CD14-positive monocyte (primary cell): ENCODE data around the gene PRKN. TPM values are rescaled to one million over a fixed set of nuclear protein-coding genes. Genes with fewer than 3 reads are reported as not detected.

Experiments
- DNase-seq, 3 donors: peaks; one replicate each; pipeline ENCODE4 v3.0.0-alpha.2; 2011 to 2022
- H2AFZ ChIP-seq: 2 replicates; pipeline ENCODE4 v1.6.0; 2012; ENCODE audit warnings: mild to moderate bottlenecking, low read depth, low read length, inconsistent platforms; ENCODE audit not compliant: insufficient read depth, poor library complexity, severe bottlenecking
- H3K27ac ChIP-seq, 2 donors: 1 replicate in 1 of 2; 2 replicates in 1 of 2; pipeline ENCODE4 v1.5.1; 2012 to 2013; ENCODE audit warnings: low read length in 2 of 2, control low read depth in 1 of 2, inconsistent platforms in 1 of 2, low read depth in 1 of 2, mild to moderate bottlenecking in 1 of 2
- H3K27me3 ChIP-seq, 2 donors: one replicate each; pipeline versions ENCODE4 v1.6.0 to v1.6.1; 2011 to 2013; ENCODE audit warnings: low read length in 2 of 2; ENCODE audit not compliant: control insufficient read depth in 2 of 2, insufficient read depth in 2 of 2
- H3K36me3 ChIP-seq, 2 donors: replicated peaks in 1 of 2; 1 replicate in 1 of 2; 2 replicates in 1 of 2; pipeline versions ENCODE4 v1.5.1 to v1.6.1; 2012 to 2013; ENCODE audit warnings: low read length in 2 of 2, control low read depth in 1 of 2, inconsistent platforms in 1 of 2, mild to moderate bottlenecking in 1 of 2; ENCODE audit not compliant: insufficient read depth in 2 of 2, control insufficient read depth in 1 of 2
- H3K4me1 ChIP-seq, 2 donors: 1 replicate in 1 of 2; 2 replicates in 1 of 2; pipeline versions ENCODE4 v1.5.1 to v1.6.1; 2012 to 2013; ENCODE audit warnings: low read length in 2 of 2, control low read depth in 1 of 2, inconsistent platforms in 1 of 2, mild to moderate bottlenecking in 1 of 2, moderate library complexity in 1 of 2; ENCODE audit not compliant: insufficient read depth in 2 of 2, control insufficient read depth in 1 of 2
- H3K4me2 ChIP-seq: replicated peaks from 2 replicates; pipeline ENCODE3; 2012; ENCODE audit warnings: low read length, moderate library complexity, mild to moderate bottlenecking; ENCODE audit not compliant: poor library complexity, severe bottlenecking; ENCODE audit errors: extremely low read depth
- H3K4me3 ChIP-seq, 3 experiments: fragments of 200-600 bp in 1 of 3; sonication (generic) in 1 of 3; replicated peaks in 1 of 3; 1 replicate in 2 of 3; 2 replicates in 1 of 3; pipeline ENCODE4 v1.5.1; 2011 to 2013; ENCODE audit warnings: low read length in 3 of 3, mild to moderate bottlenecking in 3 of 3, control low read depth in 2 of 3, low read depth in 2 of 3, inconsistent platforms in 1 of 3, moderate library complexity in 1 of 3
- H3K79me2 ChIP-seq: 2 replicates; pipeline ENCODE4 v1.6.0; 2012; ENCODE audit warnings: mild to moderate bottlenecking, control low read depth, inconsistent platforms, low read length, moderate library complexity; ENCODE audit not compliant: insufficient read depth
- H3K9ac ChIP-seq: 2 replicates; pipeline ENCODE4 v1.6.0; 2017; ENCODE audit warnings: low read length, mild to moderate bottlenecking; ENCODE audit not compliant: insufficient read depth, poor library complexity, severe bottlenecking
- H3K9me3 ChIP-seq, 2 donors: replicated peaks in 1 of 2; 1 replicate in 1 of 2; 2 replicates in 1 of 2; pipeline versions ENCODE4 v1.5.1 to v1.6.1; 2012 to 2013; ENCODE audit warnings: low read length in 2 of 2, control low read depth in 1 of 2; ENCODE audit not compliant: control insufficient read depth in 1 of 2, insufficient read depth in 1 of 2
- H4K20me1 ChIP-seq: 2 replicates; pipeline ENCODE4 v1.6.0; 2012; ENCODE audit warnings: mild to moderate bottlenecking, low read length, control low read depth, moderate library complexity; ENCODE audit not compliant: insufficient read depth
- H3K27ac Mint-ChIP-seq, 7 donors: one replicate each; pipeline ENCODE4 v1.8.0; 2020; ENCODE audit warnings: mild to moderate bottlenecking in 7 of 7, mixed read lengths in 7 of 7, moderate library complexity in 6 of 7, inconsistent platforms in 2 of 7
- H3K27me3 Mint-ChIP-seq, 3 donors: one replicate each; pipeline ENCODE4 v1.8.0; 2021 to 2022; ENCODE audit warnings: low read depth in 3 of 3, mild to moderate bottlenecking in 3 of 3, mixed read lengths in 3 of 3, moderate library complexity in 3 of 3, inconsistent platforms in 1 of 3
- H3K36me3 Mint-ChIP-seq, 2 donors: one replicate each; pipeline ENCODE4 v1.8.0; 2020; ENCODE audit warnings: mixed read lengths in 2 of 2, inconsistent platforms in 1 of 2, mild to moderate bottlenecking in 1 of 2
- H3K4me1 Mint-ChIP-seq: one replicate; pipeline ENCODE4 v1.8.0; 2020; ENCODE audit warnings: mild to moderate bottlenecking, mixed read lengths
- H3K4me3 Mint-ChIP-seq, 2 donors: one replicate each; pipeline ENCODE4 v1.8.0; 2020; ENCODE audit warnings: mild to moderate bottlenecking in 2 of 2, mixed read lengths in 2 of 2, moderate library complexity in 1 of 2
- H3K9me3 Mint-ChIP-seq, 7 donors: one replicate each; pipeline ENCODE4 v1.8.0; 2020 to 2022; ENCODE audit warnings: mixed read lengths in 7 of 7, mild to moderate bottlenecking in 6 of 7, moderate library complexity in 6 of 7, inconsistent platforms in 2 of 7
- CTCF ChIP-seq: fragments of 200-600 bp; IDR thresholded peaks from one replicate; pipeline ENCODE4 v1.8.0; 2022; ENCODE audit warnings: antibody characterized with exemption, mild to moderate bottlenecking
- WGBS: methylation state at CpG from one replicate; pipeline ENCODE4 v1.1.5; 2013; ENCODE audit warnings: missing lambda C conversion rate; ENCODE audit not compliant: insufficient coverage; 5-methylcytosine and 5-hydroxymethylcytosine counted together
- intact Hi-C, 2 donors: fragments of 100-400 bp; cut with micrococcal nuclease; formaldehyde crosslinking; loops; one replicate each; pipeline versions ENCODE4 v1.15.0 to v1.15.1; 2023
- polyA plus RNA-seq, 3 donors: library from polyadenylated mRNA; depleted of rRNA in 1 of 3; unstranded in 2 of 3; stranded (reverse) in 1 of 3; fragments of 300-500 nt in 2 of 3; fragments of >200 nt in 1 of 3; fragmentation: Illumina TruSeq in 2 of 3; gene quantifications; 1 replicate in 2 of 3; 2 replicates in 1 of 3; pipeline ENCODE4 v1.2.3, GENCODE V29; 2012 to 2021

Gene PRKN
- polyA plus RNA-seq, 3 donors = 0.19 to 0.21 TPM; not detected in 1

- TF ChIP-seq CTCF = no peak
- no peak overlapping the region for H3K27ac Mint-ChIP-seq
- no peaks in the 10 kb centered on the region for H3K9me3 ChIP-seq
- no peaks in the 10 kb centered on the region for H3K4me1 Mint-ChIP-seq
- no peaks in the 10 kb centered on the region for H3K36me3 Mint-ChIP-seq
- H3K27me3 ChIP-seq = no peaks in the 10 kb centered on the region
- intact Hi-C loops = no loop called here
- DNase-seq = no peak
- no peak overlapping the region for H3K27ac ChIP-seq
- H3K9me3 Mint-ChIP-seq = peaks cover 0 to 11% (median 2%) of the 10 kb centered on the region in 7 donors
- H3K27me3 Mint-ChIP-seq = peaks cover 0 to 2% (median 0%) of the 10 kb centered on the region in 3 donors
- H3K9ac ChIP-seq = no peak overlapping the region
- no peaks in the 10 kb centered on the region for H3K79me2 ChIP-seq
- H3K4me3 ChIP-seq = no peak overlapping the region
- 89% methylated on average over 4 of the region's 6 CpGs for WGBS
- no peaks in the 10 kb centered on the region for H3K4me1 ChIP-seq
- no peak overlapping the region for H3K4me2 ChIP-seq
- no peak overlapping the region for H2AFZ ChIP-seq
- no peak overlapping the region for H3K4me3 Mint-ChIP-seq
- H3K36me3 ChIP-seq = no peaks in the 10 kb centered on the region
- H4K20me1 ChIP-seq = no peaks in the 10 kb centered on the region
Observed at GRCh38 chr6:161961796-161962195, 765.8 kb downstream of the PRKN start.

- Histone ChIP-seq H3K79me2 (no peaks in the 10 kb centered on the region), H3K36me3 (no peaks in the 10 kb centered on the region), H3K9ac (no peak overlapping the region), H3K4me1 (no peaks in the 10 kb centered on the region), H2AFZ (no peak overlapping the region), H3K27me3 (no peaks in the 10 kb centered on the region), H3K4me2 (no peak overlapping the region), H4K20me1 (no peaks in the 10 kb centered on the region), H3K4me3 (no peak overlapping the region), H3K9me3 (no peaks in the 10 kb centered on the region), H3K27ac (no peak overlapping the region)
- peaks cover 0 to 2% (median 0%) of the 10 kb centered on the region in 3 donors for H3K27me3 Mint-ChIP-seq
- no peak for TF ChIP-seq CTCF
- peaks cover 0 to 10% (median 2%) of the 10 kb centered on the region in 7 donors for H3K9me3 Mint-ChIP-seq
- no peaks in the 10 kb centered on the region for H3K36me3 Mint-ChIP-seq
- no peak overlapping the region for H3K4me3 Mint-ChIP-seq
- H3K27ac Mint-ChIP-seq = no peak overlapping the region
- no peak for DNase-seq
- no peaks in the 10 kb centered on the region for H3K4me1 Mint-ChIP-seq
- WGBS = 88% methylated on average over 4 of the region's 8 CpGs
- intact Hi-C loops = no loop called here
Observed at GRCh38 chr6:161961046-161961445, 766.5 kb downstream of the PRKN start.
